IPS-20b (cell line): Measurements from ENCODE around the gene INPP5E.

ENCODE experiments used
- H3K27ac ChIP-seq: one replicate; pipeline ENCODE4 v1.5.1; 2013; ENCODE audit warnings: low read length
- H3K27me3 ChIP-seq: 2 replicates; pipeline ENCODE4 v1.6.1; 2013; ENCODE audit warnings: mild to moderate bottlenecking, low read length, inconsistent platforms; ENCODE audit not compliant: insufficient read depth
- H3K36me3 ChIP-seq: 2 replicates; pipeline ENCODE4 v1.6.1; 2013; ENCODE audit warnings: low read depth, mild to moderate bottlenecking, inconsistent platforms, low read length, moderate library complexity; ENCODE audit not compliant: insufficient read depth
- H3K4me1 ChIP-seq: 2 replicates; pipeline ENCODE4 v1.6.1; 2013; ENCODE audit warnings: mild to moderate bottlenecking, control low read depth, inconsistent platforms, low read length, moderate library complexity; ENCODE audit not compliant: insufficient read depth
- H3K4me3 ChIP-seq: 2 replicates; pipeline ENCODE4 v1.5.1; 2013; ENCODE audit warnings: mild to moderate bottlenecking, low read length, inconsistent platforms
- H3K9ac ChIP-seq: 2 replicates; pipeline ENCODE4 v1.6.1; 2013; ENCODE audit warnings: low read depth, mild to moderate bottlenecking, inconsistent platforms, low read length, moderate library complexity
- H3K9me3 ChIP-seq: 2 replicates; pipeline ENCODE4 v1.6.1; 2013; ENCODE audit warnings: mild to moderate bottlenecking, low read depth, low read length, inconsistent platforms; ENCODE audit not compliant: insufficient read depth

Gene INPP5E

GRCh38 chr9:136403915-136404800 is 35.5 kb downstream of the INPP5E start:
- no peaks in the 10 kb centered on the region for H3K9me3 ChIP-seq
- H3K36me3 ChIP-seq: peaks cover 64% of the 10 kb centered on the region
- no peaks in the 10 kb centered on the region for H3K4me1 ChIP-seq
- no peaks in the 10 kb centered on the region for H3K27me3 ChIP-seq
- H3K27ac ChIP-seq: no peak overlapping the region
- no peak overlapping the region for H3K4me3 ChIP-seq
- no peak overlapping the region for H3K9ac ChIP-seq

- Histone ChIP-seq H3K4me3 (no peak overlapping the region), H3K4me1 (0 out of 2 replicates have a peak, but pooled peaks cover 4% of the 10 kb centered on the region), H3K36me3 (peaks cover 66% of the 10 kb centered on the region), H3K27ac (no peak overlapping the region), H3K9ac (no peak overlapping the region), H3K27me3 (no peaks in the 10 kb centered on the region), H3K9me3 (no peaks in the 10 kb centered on the region)
Measured at GRCh38 chr9:136403538-136403914, 36.1 kb downstream of the INPP5E start.

- H3K4me1 ChIP-seq: 0 out of 2 replicates have a peak, but pooled peaks cover 4% of the 10 kb centered on the region
- H3K4me3 ChIP-seq: no peak overlapping the region
- H3K9ac ChIP-seq: no peak overlapping the region
- H3K27ac ChIP-seq: no peak overlapping the region
- H3K36me3 ChIP-seq: peaks cover 68% of the 10 kb centered on the region
- no peaks in the 10 kb centered on the region for H3K9me3 ChIP-seq
- no peaks in the 10 kb centered on the region for H3K27me3 ChIP-seq
Measured at GRCh38 chr9:136402067-136402466, 37.6 kb downstream of the INPP5E start.

GRCh38 chr9:136401173-136401922 is 38.3 kb downstream of the INPP5E start:
- H3K9me3 ChIP-seq: no peaks in the 10 kb centered on the region
- H3K9ac ChIP-seq: no peak overlapping the region
- no peak overlapping the region for H3K4me3 ChIP-seq
- H3K27ac ChIP-seq: no peak overlapping the region
- H3K27me3 ChIP-seq: no peaks in the 10 kb centered on the region
- H3K36me3 ChIP-seq: peaks cover 68% of the 10 kb centered on the region
- 0 out of 2 replicates have a peak, but pooled peaks cover 4% of the 10 kb centered on the region for H3K4me1 ChIP-seq

- H3K27me3 ChIP-seq: no peaks in the 10 kb centered on the region
- peaks cover 68% of the 10 kb centered on the region for H3K36me3 ChIP-seq
- H3K9ac ChIP-seq: peak within 1 kb of the TSS; percentile 85
- H3K9me3 ChIP-seq: no peaks in the 10 kb centered on the region
- H3K4me1 ChIP-seq: 0 out of 2 replicates have a peak, but pooled peaks cover 4% of the 10 kb centered on the region
- H3K4me3 ChIP-seq: peak within 1 kb of the TSS; percentile 92
- H3K27ac ChIP-seq: no peak within 1 kb of the TSS
Measured at GRCh38 chr9:136400038-136400834, 39.4 kb downstream of the INPP5E start, which contains the start of gene SNAPC4. TSS of gene SNAPC4 (minus strand) at chr9:136400170. CDS start at chr9:136398428, 1,742 bp downstream.

- H3K27ac ChIP-seq: no peak overlapping the region
Measured at GRCh38 chr9:136399176-136400037, 40.2 kb downstream of the INPP5E start.

GRCh38 chr9:136398286-136398685 is 41.4 kb downstream of the INPP5E start:
- Histone ChIP-seq H3K27ac (no peak overlapping the region), H3K9me3 (no peaks in the 10 kb centered on the region), H3K4me3 (0 out of 2 replicates have a peak overlapping the region, but pooled peaks have one; percentile 92), H3K4me1 (0 out of 2 replicates have a peak, but pooled peaks cover 4% of the 10 kb centered on the region), H3K27me3 (no peaks in the 10 kb centered on the region), H3K9ac (peak overlapping the region; percentile 85), H3K36me3 (peaks cover 69% of the 10 kb centered on the region)

More at GRCh38 chr9:136399176-136400037, 40.2 kb downstream of the INPP5E start:
- Histone ChIP-seq H3K27me3 (no peaks in the 10 kb centered on the region), H3K9me3 (no peaks in the 10 kb centered on the region), H3K36me3 (peaks cover 68% of the 10 kb centered on the region), H3K4me1 (0 out of 2 replicates have a peak, but pooled peaks cover 4% of the 10 kb centered on the region), H3K4me3 (peak overlapping the region; percentile 92), H3K9ac (peak overlapping the region; percentile 85)

GRCh38 chr9:136397643-136398042 is 42.0 kb downstream of the INPP5E start:
- Histone ChIP-seq H3K36me3 (peaks cover 73% of the 10 kb centered on the region), H3K9ac (no peak overlapping the region)

GRCh38 chr9:136396219-136396515 is 43.5 kb downstream of the INPP5E start:
- H3K36me3 ChIP-seq: peaks cover 73% of the 10 kb centered on the region

More at GRCh38 chr9:136397643-136398042, 42.0 kb downstream of the INPP5E start:
- no peak overlapping the region for H3K4me3 ChIP-seq
- no peak overlapping the region for H3K27ac ChIP-seq
- no peaks in the 10 kb centered on the region for H3K9me3 ChIP-seq
- no peaks in the 10 kb centered on the region for H3K27me3 ChIP-seq
- H3K4me1 ChIP-seq: 0 out of 2 replicates have a peak, but pooled peaks cover 4% of the 10 kb centered on the region

GRCh38 chr9:136395345-136396218 is 44.1 kb downstream of the INPP5E start:
- Histone ChIP-seq H3K27me3 (no peaks in the 10 kb centered on the region), H3K36me3 (peaks cover 77% of the 10 kb centered on the region), H3K4me3 (no peak overlapping the region), H3K9ac (no peak overlapping the region), H3K4me1 (0 out of 2 replicates have a peak, but pooled peaks cover 4% of the 10 kb centered on the region), H3K27ac (no peak overlapping the region), H3K9me3 (no peaks in the 10 kb centered on the region)

More at GRCh38 chr9:136396219-136396515, 43.5 kb downstream of the INPP5E start:
- no peaks in the 10 kb centered on the region for H3K27me3 ChIP-seq
- H3K9ac ChIP-seq: no peak overlapping the region
- no peak overlapping the region for H3K27ac ChIP-seq
- H3K4me1 ChIP-seq: 0 out of 2 replicates have a peak, but pooled peaks cover 4% of the 10 kb centered on the region
- no peaks in the 10 kb centered on the region for H3K9me3 ChIP-seq
- no peak overlapping the region for H3K4me3 ChIP-seq
